ENCODE data around the gene FHAD1.

- no peak for TF ChIP-seq CTCF (IDR thresholded peaks at IDR 0.05)
- no peak for TF ChIP-seq POLR2A (IDR thresholded peaks at IDR 0.05)
Observed at GRCh38 chr1:15443281-15443680, 196.3 kb downstream of the FHAD1 start.
